Skin epidermis (tissue), 12 donors: ENCODE measurements around the gene FLYWCH2.
A peak's percentile ranks its signal among the peaks of the same experiment; 100 is the strongest.

Experiments used
- H3K27ac ChIP-seq, 21 experiments: fragments of 200-600 bp; sonication (generic) in 11 of 21; one replicate each; pipeline ENCODE4 v1.5.0; 2020; ENCODE audit warnings: mild to moderate bottlenecking in 3 of 21, inconsistent platforms in 2 of 21, moderate library complexity in 2 of 21
- H3K4me3 ChIP-seq, 7 experiments: fragments of 200-600 bp; sonication (generic) in 2 of 7; one replicate each; pipeline ENCODE4 v1.5.0; 2020; ENCODE audit warnings: inconsistent platforms in 2 of 7, mild to moderate bottlenecking in 2 of 7, moderate library complexity in 1 of 7

Gene FLYWCH2

DNA sequence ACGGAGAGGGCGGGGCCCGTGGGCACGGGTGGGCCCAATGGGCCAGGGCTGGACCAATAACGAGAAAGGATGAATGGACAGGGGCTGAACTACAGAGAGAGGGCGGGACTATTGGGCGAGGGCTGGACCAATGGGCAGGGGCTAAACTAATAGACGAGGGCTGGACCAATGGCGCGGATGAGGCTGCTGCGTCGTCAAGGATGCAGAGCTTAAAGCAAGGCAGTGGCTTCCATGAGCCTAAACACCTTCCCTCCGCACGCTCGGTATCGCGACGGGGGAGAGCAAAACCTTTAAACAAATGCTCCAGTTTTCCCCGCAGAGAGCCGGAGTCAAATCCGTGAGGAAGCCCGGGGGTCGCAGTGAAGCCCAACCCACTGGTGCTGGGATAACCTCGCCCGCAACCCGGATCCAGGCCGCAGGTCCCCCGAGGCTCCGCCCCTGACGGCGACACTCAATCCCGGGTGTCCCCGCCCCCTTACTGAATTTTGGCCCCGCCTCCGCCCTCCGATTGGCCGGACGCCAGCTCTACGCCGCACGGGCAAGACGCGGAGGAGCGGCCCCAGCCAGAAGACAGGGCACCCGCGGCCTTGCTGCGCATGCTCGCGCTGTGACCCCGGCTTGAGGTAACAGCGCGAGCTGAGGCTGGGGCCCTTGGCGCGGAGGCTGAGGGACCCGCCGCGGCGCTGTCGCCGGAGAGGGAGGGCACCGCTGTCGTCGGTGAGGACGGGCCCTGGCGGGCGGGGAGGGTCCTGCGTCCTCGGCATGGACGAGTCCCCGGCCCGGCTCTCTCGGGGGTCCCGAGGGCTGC lies at the start of gene FLYWCH2:
TSS of gene FLYWCH2 (plus strand) at position 566 of the 808 bp plus-strand sequence. CDS start 13,235 bp downstream, outside the sequence.
- peak within 1 kb of the TSS; percentile 80 to 97 (median 92) for H3K27ac ChIP-seq

DNA sequence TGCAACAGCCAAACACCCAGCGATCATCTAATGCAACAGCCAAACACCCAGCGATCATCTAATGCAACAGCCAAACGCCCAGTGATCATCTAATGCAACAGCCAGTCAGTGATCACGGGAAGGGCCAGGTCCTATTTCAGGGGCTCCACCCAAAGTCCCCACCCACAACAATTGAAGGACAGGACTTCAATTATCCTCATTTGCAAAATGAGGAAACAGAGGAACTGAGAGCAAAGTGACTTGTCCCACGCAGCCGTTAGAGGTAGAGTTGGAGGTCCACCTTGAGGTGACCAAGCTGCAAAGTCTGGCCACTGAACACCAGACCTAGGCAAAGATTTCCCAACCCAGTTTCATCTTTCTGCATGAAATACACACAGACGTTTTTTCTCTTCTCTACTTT lies 49.2 kb upstream of the FLYWCH2 start:
- no peak overlapping the region for H3K4me3 ChIP-seq
- no peak overlapping the region for H3K27ac ChIP-seq

More for the DNA sequence above, at the start of gene FLYWCH2:
- peak within 1 kb of the TSS; percentile 60 to 92 (median 84) for H3K4me3 ChIP-seq

DNA sequence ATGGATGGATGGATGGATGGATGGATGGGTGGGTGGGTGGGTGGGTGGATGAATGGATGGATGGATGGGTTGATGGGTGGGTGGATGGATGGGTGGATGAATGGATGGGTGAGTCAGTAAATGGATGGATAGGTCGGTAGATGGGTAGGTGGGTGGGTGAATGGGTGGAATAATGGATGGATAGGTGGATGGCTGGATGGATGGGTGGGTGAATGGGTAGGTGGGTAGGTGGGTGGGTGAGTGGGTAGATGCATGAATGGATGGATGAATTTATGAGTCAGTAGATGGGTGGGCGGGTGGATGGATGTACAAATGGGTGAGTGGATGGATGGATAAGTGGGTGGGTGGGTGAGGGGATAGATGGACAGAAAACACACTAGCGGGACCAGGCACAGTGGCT lies 48.0 kb upstream of the FLYWCH2 start:
- H3K4me3 ChIP-seq, result no peak overlapping the region
- peak overlapping the region in 4 of 21 experiments; percentile 19 to 79 (median 54) for H3K27ac ChIP-seq

DNA sequence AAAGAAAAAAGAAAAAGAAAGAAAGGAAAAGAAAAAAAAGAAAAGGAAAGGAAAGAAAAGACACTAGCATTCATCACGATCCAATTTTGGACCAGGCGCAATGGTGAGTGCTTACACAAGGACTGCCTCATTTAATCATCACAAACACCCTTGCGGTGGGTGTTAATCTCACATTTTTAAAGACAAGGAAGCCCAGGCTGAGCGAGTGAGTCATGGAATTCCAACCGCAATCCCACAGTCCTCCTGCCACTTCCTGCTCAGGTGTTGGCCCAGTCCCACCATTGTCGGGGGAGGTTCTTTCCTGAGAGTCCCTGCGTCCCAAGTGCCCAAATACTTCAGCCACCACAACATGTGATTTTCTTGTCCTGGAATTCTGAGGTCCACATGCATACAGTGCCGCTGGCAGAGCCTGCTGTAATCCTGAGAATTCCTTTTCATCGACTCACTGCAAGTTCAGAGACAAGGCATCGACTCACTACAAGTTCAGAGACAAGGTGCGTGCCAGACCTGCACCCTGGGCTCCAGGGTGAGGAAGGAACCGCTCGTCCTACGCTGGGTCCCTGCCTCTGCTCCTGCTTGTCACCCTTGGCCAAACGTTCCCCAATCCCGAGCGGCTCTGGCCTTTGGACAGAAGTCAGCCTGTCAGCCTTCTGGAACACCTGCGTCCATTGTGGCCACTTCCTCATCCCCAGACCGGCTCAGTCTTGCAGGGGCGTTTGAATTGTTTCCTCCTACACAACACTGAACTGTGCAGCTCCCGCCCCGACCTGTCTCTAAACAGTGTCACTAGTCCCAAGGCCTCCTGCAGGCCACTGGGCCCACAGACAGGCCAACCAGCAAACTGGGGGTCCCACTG lies 47.1 kb upstream of the FLYWCH2 start:
- H3K4me3 ChIP-seq, result no peak overlapping the region
- H3K27ac ChIP-seq, result peak overlapping the region in 10 of 21 experiments; percentile 14 to 79 (median 44)

DNA sequence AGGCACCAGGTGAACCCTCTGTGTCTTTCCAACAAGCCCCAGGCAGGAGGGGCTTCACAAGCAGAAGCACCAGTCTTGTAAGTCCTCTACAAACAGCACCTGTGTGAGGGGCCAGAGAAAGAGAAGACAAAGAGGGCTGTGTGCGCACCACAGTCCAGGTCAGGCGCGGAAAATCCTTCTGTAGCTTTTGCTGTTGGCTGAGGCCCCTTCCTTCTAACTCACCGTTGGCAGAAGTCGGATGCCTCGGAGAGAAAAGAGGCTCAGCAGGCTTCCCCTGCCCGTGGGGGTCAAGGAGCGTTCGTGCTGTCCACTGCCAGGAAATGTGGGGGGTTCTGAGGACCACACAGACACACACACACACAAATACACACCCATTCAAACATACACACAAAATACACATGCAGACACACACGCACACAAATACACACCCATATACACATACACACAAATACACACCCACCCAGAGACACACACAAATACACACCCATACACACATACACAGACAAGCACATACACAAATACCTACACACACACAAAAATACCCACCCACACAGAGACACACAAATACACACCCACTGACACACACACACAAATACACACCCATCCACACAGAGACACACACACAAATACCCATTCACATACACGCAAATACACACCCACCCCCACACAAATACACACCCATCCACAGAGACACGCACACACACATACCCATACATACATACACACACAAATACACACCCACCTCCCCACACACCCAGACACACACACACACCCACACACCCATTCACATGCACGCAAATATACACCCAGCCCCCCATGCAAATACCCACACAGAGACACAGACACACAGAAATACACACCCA lies 46.1 kb upstream of the FLYWCH2 start:
- Histone ChIP-seq H3K4me3 (no peak overlapping the region), H3K27ac (peak overlapping the region in 10 of 21 experiments; percentile 14 to 79 (median 36))

- no peak overlapping the region for H3K27ac ChIP-seq
- no peak overlapping the region for H3K4me3 ChIP-seq
Measured at GRCh38 chr16:2838928-2839327, 44.1 kb upstream of the FLYWCH2 start.

DNA sequence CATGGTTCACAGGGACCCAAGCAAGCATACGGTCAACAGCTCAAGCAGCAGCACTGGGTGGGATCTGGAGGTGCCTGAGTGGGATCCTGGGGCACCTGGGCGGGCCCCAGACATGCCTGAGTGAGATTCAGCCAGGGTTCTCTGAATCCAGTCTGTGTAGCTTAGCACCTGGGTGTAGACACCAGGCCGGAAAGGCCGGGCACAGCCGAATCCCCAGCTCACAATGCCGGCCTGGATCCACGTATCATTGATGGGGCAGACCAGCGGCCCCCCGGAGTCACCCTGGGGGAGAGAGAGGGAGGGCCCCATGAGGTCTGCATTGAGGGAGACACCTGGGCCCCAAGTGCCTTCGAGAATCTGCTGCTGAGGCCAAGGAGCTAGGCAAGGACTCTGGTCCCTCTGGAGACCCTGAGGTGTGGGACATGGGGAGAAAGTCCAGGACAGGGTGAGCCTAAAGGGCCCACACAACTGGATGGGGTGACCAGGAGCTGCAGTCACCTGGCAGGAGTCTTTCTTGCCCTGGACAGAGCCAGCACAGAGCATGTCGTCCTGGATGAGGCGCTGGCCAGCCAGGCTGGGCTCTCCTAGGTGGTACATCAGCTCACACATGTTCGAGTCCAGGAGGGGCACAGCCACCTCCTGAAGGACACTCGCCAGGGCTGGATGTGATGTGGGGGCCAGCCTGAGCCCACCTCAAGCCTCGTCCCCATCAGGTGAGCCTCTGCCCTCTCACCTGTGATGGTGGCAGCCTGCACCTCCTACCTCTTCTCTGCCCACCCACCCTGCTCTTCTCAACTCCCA lies 43.2 kb upstream of the FLYWCH2 start:
- Histone ChIP-seq H3K4me3 (no peak overlapping the region), H3K27ac (no peak overlapping the region)

- Histone ChIP-seq H3K27ac (peak overlapping the region in 1 of 21 experiments; percentile 70), H3K4me3 (no peak overlapping the region)
Measured at GRCh38 chr16:2840914-2841313, 42.1 kb upstream of the FLYWCH2 start.

DNA sequence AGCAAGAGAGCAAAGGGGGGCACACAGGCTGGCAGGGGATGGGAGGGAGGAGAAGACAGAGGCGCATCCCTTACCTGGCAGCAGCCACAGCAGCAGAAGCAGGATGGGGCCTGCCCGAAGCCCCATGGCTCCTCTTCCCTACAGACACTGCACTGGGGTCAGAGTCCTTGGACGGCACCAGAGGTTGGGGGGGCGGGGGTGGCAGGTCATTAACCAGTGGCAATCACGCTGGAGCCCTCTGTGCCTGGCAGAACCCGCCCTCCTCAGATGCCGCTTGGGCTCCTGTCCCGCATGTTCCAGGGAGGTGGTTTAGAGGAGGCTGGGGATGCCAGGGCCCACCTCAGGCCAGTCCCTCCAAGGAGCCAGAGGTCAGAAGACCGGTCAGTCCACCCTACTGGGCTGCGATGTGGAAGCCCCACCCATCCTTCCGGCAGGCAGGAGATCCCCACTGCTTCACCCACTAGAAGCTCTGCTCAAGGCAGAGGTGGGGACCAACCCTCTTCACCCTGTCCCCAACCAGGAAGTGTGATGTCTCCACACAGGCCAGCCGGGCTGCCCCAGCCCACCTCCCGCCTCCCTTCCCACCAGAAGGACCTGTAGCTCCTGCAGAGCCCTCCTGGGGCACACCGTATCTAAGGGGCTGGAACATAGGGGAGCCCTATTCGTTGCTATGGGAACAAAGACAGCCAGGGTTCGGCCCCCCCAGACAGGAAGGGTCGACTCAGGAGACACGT lies 41.2 kb upstream of the FLYWCH2 start:
- Histone ChIP-seq H3K27ac (peak overlapping the region in 7 of 21 experiments; percentile 13 to 70 (median 50)), H3K4me3 (peak overlapping the region in 2 of 7 experiments; percentile 6 to 16)

DNA sequence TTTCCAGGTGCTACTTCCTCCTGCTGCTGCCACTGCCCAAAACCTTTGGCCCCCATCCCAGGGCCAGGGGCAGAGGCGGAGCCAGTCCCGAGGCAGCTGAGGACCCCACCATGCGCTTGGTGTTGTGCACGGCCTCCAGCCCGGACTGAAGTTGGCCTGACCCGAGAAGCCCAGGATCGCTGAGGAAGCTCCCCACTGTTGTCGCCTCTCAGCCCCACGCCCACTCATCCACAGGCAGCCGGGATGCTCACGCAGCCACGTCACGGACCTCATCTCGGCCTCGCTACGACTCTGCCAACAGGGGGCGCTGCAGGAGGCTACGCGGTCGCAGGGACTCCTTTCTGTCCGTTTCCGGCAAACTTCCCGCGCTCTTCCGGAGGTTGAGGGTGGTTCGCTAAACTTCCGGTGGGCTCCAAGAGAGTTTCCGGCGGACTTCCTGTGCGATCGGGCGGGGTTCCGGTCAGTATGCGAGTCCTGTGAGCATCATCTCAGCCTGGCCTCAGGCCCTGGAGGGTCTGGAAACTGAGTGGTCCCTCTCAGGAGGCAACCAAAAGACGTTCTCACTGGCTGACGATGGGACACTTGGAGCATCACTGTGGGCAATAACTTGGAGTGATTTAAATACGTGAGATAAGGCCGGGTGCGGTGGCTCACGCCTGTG lies 40.5 kb upstream of the FLYWCH2 start:
- H3K4me3 ChIP-seq, result peak overlapping the region in 2 of 7 experiments; percentile 6 to 16
- peak overlapping the region in 7 of 21 experiments; percentile 13 to 70 (median 50) for H3K27ac ChIP-seq

GRCh38 chr16:2843526-2843925 lies 39.5 kb upstream of the FLYWCH2 start:
- H3K4me3 ChIP-seq, result no peak overlapping the region
- H3K27ac ChIP-seq, result no peak overlapping the region

DNA sequence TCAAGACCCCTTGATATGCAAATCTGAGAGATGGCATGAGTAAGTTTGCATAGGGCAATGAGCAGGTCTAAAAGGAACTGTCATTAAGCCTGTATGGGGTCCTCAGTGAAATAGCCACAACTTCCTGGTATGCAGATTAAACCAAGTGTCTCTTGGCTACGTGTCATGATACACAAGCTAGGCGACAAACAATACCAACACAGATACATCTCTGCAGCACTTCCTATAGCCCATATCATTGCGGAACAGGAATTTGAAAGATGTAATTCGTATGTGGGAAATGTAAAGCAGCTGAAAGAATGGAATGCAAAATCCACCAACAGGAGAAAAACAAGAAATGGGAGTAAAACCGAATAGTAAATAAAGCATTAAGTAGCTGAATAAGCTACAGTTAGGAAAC lies 37.9 kb upstream of the FLYWCH2 start:
- Histone ChIP-seq H3K27ac (no peak overlapping the region), H3K4me3 (no peak overlapping the region)

DNA sequence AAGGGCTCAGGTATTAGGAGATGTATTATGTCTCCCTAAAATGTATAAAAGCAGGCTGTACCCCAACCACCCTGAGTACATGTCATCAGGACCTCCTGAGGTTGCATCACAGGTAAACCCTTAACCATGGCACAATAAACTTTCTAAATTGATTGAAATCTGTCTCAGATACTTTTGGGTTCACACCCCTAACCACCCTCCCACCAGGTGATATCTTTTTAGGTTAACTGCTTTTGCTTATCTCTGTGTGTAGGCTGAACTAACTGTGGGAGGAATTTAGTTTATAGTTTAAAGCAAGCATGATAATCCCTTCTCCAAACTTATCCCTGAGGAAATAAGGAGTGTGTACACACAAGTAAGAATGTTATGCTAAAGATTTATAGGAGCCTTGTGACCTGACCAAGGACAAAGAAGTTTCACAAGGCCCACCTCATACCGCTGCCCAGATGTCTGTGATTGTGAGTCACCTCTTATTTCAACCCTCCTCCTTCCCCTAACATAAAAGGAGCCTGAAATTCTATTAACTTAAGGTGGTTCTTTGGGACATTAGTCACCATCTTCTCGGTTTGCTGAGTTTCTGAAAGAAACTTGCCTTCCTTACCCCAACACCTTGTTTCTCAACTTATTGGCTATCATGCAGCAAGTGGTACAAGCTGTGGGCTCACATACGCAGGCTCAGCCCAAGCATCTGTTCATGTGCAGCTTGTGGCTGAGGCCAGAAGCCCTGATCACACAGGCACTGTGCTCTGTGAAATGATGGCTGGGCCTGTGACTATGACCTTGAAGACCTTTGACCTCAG lies 36.3 kb upstream of the FLYWCH2 start:
- Histone ChIP-seq H3K27ac (no peak overlapping the region), H3K4me3 (no peak overlapping the region)

- no peak overlapping the region for H3K27ac ChIP-seq
- H3K4me3 ChIP-seq, result no peak overlapping the region
Measured at GRCh38 chr16:2848933-2849725, 33.9 kb upstream of the FLYWCH2 start.

- Histone ChIP-seq H3K4me3 (no peak overlapping the region), H3K27ac (no peak overlapping the region)
Measured at GRCh38 chr16:2852003-2852730, 30.8 kb upstream of the FLYWCH2 start.
